ENCODE results near the gene TAS2R13.

TAS2R13 gene

GRCh38 chr12:10889226-10889625, 20.1 kb downstream of the TAS2R13 start:
- in situ Hi-C loops (cut with HindIII; ENCODE audit: low pct_ligation_motif_present, low pct_unique_long_range_greater_than_20kb, low sequenced_read_pairs) = no loop called here
- no peak for DNase-seq

- no peak for DNase-seq
- in situ Hi-C loops (cut with HindIII; ENCODE audit: low pct_ligation_motif_present, low pct_unique_long_range_greater_than_20kb, low sequenced_read_pairs) = no loop called here
Measured at GRCh38 chr12:10884086-10884725, 25.2 kb downstream of the TAS2R13 start, which contains the start of gene PRH1. Gene PRH1 (minus strand): TSS chr12:10884255. CDS start chr12:10884217, 38 bp downstream.

GRCh38 chr12:10873378-10873777, 36.0 kb downstream of the TAS2R13 start:
- in situ Hi-C loops (cut with HindIII; ENCODE audit: low pct_ligation_motif_present, low pct_unique_long_range_greater_than_20kb, low sequenced_read_pairs) = no loop called here
- DNase-seq = no peak

- DNase-seq = peak; percentile 68
- in situ Hi-C loops (cut with HindIII; ENCODE audit: low pct_ligation_motif_present, low pct_unique_long_range_greater_than_20kb, low sequenced_read_pairs) = no loop called here
Measured at GRCh38 chr12:10867381-10867780, 42.0 kb downstream of the TAS2R13 start.

GRCh38 chr12:10863512-10864218, 45.7 kb downstream of the TAS2R13 start:
- DNase-seq = no peak
- in situ Hi-C loops (cut with HindIII; ENCODE audit: low pct_ligation_motif_present, low pct_unique_long_range_greater_than_20kb, low sequenced_read_pairs) = no loop called here

GRCh38 chr12:10861366-10861765, 48.0 kb downstream of the TAS2R13 start:
- in situ Hi-C loops (cut with HindIII; ENCODE audit: low pct_ligation_motif_present, low pct_unique_long_range_greater_than_20kb, low sequenced_read_pairs) = no loop called here
- DNase-seq = no peak

All from ACHN (cell line).